ENCODE data around the gene CPNE4.

The CPNE4 gene

GRCh38 chr3:132001036-132001435 lies 33.8 kb downstream of the CPNE4 start:
- no peak overlapping the region for H3K27ac ChIP-seq
- ChIA-PET POLR2A (ENCODE audit: low non-redundant PET) (no interaction called here), CTCF (interaction anchor here (0.6 to 0.7 kb wide), 2 partner anchors 26 to 483 kb away, joined by 3 to 6 read pairs; no protein-coding TSS in a partner anchor)
- no peak for DNase-seq (ENCODE audit: low spot score)
- TF ChIP-seq, protein P1, sequence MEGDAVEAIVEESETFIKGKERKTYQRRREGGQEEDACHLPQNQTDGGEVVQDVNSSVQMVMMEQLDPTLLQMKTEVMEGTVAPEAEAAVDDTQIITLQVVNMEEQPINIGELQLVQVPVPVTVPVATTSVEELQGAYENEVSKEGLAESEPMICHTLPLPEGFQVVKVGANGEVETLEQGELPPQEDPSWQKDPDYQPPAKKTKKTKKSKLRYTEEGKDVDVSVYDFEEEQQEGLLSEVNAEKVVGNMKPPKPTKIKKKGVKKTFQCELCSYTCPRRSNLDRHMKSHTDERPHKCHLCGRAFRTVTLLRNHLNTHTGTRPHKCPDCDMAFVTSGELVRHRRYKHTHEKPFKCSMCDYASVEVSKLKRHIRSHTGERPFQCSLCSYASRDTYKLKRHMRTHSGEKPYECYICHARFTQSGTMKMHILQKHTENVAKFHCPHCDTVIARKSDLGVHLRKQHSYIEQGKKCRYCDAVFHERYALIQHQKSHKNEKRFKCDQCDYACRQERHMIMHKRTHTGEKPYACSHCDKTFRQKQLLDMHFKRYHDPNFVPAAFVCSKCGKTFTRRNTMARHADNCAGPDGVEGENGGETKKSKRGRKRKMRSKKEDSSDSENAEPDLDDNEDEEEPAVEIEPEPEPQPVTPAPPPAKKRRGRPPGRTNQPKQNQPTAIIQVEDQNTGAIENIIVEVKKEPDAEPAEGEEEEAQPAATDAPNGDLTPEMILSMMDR (conservative IDR thresholded peaks at IDR 0.05; ENCODE audit: low read depth) = no peak

GRCh38 chr3:131998027-131998426 lies 36.8 kb downstream of the CPNE4 start:
- CTCF ChIA-PET = no interaction called here
- H3K27ac ChIP-seq = no peak overlapping the region
- no peak for DNase-seq (ENCODE audit: low spot score)
- TF ChIP-seq, protein P1 (conservative IDR thresholded peaks at IDR 0.05; ENCODE audit: low read depth) = no peak
- POLR2A ChIA-PET (ENCODE audit: low non-redundant PET) = no interaction called here

DNA sequence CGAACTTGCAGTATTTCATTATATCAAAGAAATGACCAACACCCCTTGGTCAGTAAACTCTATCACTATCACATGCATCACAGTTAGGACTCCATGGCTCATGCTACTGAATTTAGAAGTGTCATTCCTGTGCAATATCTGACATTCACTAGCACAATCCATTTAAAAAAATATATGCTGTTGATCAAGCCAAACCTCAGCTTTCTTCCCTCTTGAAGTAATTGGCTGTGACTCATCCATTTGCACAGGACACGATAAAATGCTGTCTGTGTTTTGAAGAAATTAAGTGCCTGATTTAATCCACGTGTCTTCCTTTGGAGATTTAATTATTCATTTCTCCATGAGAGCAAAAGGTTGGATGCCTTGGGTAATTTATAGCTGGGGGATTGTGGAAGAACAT lies 38.9 kb downstream of the CPNE4 start:
- DNase-seq (ENCODE audit: low spot score) = no peak
- no peak overlapping the region for H3K27ac ChIP-seq
- ChIA-PET CTCF (no interaction called here), POLR2A (ENCODE audit: low non-redundant PET) (no interaction called here)
- TF ChIP-seq, protein P1 (conservative IDR thresholded peaks at IDR 0.05; ENCODE audit: low read depth) = no peak

DNA sequence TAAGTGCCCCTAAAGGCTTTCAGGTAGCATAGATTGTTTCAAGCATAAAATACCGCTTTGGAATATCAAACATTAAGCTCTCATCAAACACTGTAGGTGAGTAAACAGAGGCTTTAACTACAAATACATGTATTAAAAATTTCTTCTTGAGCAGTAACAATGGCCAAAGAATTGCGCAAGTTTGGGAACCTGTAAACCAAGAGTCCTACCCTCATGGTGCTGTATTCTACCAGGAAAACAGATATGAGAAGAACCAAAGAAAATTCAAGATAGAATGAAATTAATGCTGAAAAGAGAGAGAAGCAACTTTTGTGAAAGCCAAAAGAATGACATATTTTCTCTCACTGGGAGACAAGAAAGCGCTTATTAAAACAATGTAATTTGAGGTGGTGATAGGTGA lies 45.5 kb downstream of the CPNE4 start:
- POLR2A ChIA-PET (ENCODE audit: low non-redundant PET) = no interaction called here
- no peak for DNase-seq (ENCODE audit: low spot score)
- TF ChIP-seq, protein P1 (conservative IDR thresholded peaks at IDR 0.05; ENCODE audit: low read depth) = no peak
- CTCF ChIA-PET = no interaction called here
- H3K27ac ChIP-seq = no peak overlapping the region

DNA sequence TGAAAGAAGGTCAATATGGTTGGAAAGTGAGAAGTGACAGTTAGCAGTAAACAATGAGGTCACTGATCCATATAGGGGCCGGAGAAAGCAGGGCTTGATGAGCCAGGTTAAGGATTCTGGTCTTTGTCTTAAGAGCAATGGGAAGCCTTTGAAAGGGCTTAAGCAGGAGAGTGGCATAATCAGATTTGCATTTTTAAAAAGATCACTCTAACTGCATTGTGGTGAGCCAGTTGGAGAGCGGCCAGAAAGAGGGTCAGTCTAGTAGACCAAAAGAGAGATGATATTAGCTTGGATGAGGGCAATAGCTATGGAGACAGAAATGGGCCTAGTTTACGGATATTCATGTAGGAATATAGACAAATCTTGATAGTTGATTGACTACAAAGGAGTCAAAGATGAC lies 46.6 kb downstream of the CPNE4 start:
- H3K27ac ChIP-seq = no peak overlapping the region
- ChIA-PET POLR2A (ENCODE audit: low non-redundant PET) (no interaction called here), CTCF (no interaction called here)
- TF ChIP-seq, protein P1 (conservative IDR thresholded peaks at IDR 0.05; ENCODE audit: low read depth) = no peak
- no peak for DNase-seq (ENCODE audit: low spot score)

- no peak for DNase-seq (ENCODE audit: low spot score)
- TF ChIP-seq, protein P1 (conservative IDR thresholded peaks at IDR 0.05; ENCODE audit: low read depth) = no peak
- H3K27ac ChIP-seq = no peak overlapping the region
- POLR2A ChIA-PET (ENCODE audit: low non-redundant PET) = no interaction called here
- CTCF ChIA-PET = no interaction called here
Observed at GRCh38 chr3:131983689-131984088, 51.1 kb downstream of the CPNE4 start.

DNA sequence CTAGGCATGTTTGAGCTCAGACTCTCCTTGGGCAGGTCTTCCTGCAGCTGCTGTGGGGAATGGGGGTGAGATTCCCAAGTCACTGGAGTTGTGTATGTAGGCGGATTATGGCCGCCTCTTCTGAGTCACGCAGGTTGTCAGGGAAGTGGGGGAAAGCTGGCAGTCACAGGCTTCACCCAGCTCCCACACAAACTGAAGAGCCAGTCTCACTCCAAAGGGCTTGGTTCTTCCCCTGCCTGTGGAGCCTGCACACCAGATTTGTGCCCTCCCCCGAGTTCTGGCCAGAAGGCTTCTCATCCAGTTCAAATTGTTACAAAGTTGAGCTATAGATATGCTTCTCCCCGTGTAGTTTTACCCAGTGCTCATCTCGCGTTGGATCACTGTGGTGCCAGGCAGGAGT lies 53.5 kb downstream of the CPNE4 start:
- TF ChIP-seq, protein P1 (conservative IDR thresholded peaks at IDR 0.05; ENCODE audit: low read depth) = no peak
- CTCF ChIA-PET = no interaction called here
- H3K27ac ChIP-seq = no peak overlapping the region
- no peak for DNase-seq (ENCODE audit: low spot score)
- POLR2A ChIA-PET (ENCODE audit: low non-redundant PET) = no interaction called here

Data from RWPE1 (cell line).